ENCODE data around the gene HMX1.

The HMX1 gene

DNA sequence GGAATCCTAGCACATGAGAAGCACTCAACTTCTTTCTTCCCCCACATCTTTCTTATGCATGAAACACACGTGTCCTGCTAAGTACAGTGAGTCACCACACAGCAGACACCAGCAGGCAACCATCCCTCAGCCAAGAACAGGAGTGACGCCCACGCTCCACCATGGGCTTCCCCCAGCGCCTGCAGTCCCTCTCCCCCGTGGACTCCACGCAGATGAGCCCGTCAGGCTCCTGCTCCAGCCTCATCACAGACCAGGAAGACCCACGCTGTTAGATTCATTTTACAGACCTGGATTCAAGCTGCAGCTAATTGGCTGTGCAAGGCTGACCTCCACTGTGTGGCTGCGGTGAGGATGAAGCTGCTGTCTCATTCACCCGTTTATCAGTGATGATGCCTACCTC lies 16.7 kb downstream of the HMX1 start:
- DNase-seq: no peak

DNA sequence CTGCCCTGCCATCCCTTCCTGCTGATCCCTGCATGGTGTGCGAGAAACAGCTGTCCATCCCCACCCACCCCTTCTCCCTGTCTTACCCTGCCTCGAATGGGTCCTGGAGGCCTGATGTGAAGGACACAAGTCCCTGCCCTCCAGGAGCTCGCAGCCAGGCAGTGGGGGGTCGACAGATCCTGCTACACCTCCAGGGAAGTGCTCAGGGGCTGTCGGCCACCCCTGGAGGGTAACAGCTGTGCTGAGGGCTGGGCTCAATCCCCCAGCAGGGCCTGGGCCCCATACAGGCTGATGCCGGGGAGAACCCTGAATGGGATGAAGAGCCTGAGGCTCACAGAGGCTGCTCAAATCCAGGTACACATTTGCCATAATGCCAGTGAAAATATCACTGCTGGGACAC lies 17.6 kb downstream of the HMX1 start:
- DNase-seq: no peak

DNA sequence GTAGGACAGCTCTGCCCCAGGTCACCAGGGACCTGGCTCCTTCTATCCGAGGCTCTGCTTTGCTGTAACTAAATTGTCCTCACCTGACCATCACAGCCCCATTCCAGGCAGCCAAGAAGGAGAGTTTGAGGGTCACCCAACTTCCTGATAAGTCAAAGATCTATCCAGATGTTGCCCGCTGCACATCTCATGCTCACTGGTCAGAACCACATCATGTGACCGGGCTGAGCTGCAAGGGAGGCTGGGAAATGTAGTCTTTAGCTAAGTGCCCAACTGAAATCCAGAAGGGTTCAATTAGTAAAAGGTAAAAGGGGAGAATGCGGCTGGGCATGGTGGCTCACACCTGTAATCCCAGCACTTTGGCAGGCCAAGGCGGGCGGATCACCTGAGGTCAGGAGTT lies 18.4 kb downstream of the HMX1 start:
- DNase-seq: no peak

DNA sequence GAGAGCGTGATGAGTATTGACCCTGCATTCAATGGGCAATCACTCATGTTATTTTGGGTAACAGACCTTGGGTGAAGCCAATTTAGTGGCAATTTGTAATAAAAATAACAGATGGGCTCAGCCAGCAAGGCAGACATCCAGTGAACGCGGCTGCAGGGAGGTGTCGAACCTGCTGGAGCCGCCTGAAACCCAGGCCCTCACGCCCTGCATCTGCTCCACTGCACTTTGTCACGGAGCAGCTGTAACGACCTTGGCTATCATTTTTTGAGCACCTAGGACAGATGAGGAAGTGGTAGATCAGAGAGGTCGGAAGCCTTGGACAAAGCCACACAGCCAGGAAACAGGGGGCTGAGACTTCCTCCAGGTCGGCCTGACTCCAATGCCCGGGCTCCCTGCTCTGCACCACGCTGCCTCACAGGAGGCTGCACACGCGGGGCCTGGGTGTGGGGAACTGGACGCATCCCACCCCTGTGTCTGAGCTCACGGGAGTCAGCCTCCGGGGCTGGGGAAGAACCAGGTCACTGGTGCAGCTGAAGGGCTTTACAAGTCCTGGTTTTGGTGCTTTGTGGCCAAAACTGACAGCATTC lies 19.4 kb downstream of the HMX1 start:
- DNase-seq: no peak

DNA sequence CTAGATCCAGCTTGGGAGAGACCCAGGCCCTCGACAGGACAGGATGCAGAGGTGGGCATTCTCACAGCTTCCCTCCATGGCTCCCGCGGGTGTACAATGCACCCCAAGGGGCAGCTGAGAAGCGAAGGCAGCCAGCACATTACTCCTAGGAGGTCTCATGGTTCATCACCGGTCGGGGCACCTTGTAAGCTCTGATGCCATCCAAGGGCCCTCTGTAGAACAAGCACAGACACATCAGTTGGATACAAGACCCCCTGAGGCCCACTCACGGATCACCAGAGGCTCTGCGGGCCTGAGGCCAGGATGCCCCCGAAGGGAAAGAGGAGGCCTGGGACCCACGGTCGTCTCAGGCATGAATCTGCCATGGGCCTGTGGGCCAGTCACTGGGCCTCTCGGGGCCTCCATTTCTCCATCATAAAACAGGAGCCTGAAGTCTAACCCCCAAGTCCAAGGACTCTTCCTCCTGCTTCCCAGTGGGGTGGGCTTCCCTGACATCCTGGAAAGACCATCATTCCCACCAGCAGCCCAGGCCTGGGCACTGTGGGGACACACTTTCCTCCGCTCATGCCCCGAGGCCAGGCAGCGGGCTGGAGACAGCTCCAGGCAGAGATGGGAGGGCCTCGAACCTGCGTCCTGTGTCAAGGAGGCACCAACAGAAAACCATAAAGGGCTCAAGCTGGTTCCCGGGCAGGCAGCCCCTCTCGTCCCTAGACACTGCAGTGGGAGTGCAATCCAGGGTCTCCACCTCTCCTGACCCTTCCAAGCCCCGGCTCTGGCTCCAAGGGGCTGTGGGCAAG lies 20.1 kb downstream of the HMX1 start:
- no peak for DNase-seq

DNA sequence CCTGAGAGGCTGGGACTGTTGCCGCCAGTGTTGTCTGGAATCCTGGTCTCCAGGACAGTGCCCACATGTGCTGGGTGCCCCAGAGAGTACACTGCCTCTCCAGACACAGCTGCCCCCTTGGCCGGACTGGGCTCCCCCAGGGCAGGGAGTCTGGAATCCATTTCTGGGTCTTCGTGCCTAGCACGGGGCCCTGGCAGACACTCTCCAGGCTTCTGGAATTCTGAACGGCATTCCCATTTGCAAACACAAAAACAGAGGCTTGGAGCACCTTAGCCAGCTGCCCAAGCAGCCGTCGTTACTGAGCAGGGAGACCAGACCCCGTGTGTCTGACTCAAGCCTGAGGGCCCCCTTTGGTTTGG lies 20.8 kb downstream of the HMX1 start:
- DNase-seq: no peak

DNA sequence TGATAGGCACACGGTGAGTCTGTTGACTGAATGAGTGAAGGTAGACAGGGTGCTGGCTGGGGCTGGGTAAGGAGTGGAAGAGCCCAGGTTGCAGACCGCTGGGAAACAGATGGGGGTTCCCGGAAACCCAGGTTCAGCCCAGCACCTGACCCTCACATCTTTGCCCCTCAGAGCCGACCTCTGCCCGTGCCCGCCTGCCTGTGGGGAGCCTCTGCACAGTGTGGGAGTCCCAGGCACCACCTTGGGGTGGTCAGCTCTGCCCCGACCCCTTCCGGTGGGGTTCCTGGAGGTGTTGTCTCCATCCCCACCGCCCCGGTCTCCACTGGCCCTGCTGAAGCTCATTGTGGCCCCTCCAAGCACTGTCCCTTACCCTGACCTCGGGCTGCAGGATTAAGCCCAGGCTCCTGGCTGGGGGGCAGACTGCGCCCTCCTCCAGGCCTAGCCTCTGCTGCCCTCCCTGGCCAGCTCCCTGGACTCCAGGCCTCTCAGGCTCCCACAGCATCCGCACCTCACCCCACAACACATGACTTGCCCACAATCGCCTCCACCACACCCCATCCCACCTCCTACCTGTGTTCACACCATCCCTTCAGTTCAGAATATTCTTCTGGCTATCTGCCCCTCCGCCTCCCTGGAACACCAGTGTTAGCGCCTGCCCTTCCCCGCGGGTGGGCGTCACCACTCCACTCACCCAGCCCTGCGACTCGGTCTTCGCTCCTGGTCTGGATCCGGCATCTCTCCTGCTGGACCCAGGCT lies 21.4 kb downstream of the HMX1 start:
- no peak for DNase-seq

DNA sequence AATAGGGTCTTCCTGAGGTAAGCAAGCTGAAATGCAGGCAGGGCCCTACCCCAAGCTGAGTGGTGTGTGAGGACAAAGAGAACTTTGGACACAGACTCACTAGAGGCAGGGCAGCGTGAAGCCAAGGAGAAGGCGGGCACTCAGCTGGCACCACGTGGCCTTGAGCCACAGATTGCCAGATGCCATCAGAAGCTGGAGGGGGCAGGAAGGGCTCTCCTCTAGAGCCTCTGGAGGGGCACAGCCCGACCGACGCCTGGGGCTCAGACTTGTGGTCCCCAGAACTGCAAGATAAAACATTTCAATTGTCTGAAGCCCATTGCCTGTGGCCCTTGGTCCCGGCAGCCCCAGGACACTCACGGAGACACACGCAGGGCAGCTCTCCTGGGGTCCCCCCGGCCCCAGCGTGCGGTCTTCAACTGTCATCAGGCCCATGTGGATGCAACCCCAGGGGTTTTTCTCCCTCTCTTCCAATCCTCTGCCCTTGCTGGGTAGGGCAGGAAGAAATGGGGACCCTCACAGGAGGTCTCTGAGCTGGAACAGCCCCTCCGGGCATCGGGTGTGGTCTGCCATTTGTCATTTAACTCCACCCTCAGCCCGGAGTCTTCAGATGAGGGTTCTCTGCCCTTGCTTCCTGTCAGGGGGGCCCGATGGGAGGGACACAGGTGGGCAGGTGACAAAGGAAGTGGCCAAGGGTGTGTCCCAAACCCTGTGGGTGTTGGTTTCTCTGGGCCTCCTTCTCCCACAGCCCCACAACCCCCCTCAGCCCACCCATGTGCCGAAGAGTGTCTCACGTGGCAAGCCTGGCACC lies 22.2 kb downstream of the HMX1 start:
- DNase-seq: no peak

DNA sequence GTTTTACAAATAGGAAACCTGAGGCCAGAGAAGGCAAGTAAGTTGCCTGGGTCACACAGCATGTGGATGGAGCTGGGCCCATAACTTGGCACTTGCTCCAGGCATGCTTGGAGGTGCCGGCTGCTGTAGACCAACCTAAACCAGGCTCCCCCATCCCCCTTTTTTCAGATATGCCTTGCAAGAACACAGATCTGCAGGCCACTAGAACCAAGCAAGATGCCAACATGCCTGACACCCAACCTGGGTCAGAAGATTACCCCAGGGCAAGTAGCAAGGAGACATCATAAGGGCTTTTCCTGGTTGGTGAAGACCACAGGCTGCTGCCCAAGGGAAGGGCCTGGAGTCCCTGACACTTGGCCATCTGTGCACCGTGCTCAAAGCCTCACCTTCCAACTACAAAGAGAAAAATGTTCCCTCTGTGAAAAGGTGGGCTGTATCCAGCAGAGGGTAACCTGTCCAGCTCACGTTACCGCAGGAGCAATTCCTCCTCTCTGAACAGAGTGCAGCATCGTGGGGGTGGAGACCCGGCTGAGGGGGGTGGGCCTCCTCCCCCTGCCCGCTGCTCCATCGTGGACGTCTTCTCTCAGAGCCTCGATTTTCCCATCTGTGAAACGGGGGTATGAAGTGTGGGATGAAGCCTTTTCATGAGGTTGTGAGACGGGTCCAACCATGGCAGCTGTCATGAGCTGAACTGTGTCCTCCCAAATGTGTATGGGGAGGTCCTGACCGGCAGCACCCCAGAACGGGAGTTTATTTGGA lies 23.0 kb downstream of the HMX1 start:
- DNase-seq: no peak

DNA sequence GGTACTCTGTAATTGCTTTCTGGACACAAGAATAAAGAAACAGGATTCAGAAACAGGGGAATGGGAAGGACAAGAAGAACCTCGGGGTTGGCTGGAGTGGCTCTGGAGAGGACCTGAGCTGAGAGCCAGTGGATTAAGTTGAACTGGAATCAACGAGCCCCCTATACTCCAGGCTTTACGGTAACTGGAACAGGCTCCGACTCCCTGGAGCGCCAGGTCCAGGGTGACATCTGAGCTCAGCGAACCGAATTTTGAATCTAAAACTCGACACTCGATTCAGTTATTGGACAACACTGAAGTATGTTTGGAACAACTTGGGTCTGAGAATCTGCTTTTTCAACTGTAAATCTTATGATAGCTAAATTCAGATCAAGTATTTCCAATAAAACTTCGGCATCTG lies 23.9 kb downstream of the HMX1 start:
- no peak for DNase-seq

DNA sequence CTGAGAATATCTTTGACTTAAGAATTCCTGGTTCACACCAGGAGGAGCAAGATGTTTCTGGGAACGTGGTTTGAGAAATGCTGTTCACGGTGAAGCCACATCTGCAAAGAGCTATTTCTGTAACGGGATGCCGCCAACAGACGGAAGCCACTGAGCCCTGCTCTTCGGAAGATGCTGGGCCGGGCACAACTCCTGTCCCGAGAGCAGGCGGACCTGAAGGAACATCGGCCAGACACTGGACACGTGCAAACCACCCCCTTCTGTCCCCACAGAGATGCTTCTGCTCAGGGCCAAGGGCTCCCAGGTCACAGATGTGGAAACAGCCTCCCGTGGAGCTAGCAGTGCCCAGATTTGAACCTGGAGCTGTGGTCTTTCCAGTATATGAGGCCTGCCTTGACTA lies 24.3 kb downstream of the HMX1 start:
- no peak for DNase-seq

DNA sequence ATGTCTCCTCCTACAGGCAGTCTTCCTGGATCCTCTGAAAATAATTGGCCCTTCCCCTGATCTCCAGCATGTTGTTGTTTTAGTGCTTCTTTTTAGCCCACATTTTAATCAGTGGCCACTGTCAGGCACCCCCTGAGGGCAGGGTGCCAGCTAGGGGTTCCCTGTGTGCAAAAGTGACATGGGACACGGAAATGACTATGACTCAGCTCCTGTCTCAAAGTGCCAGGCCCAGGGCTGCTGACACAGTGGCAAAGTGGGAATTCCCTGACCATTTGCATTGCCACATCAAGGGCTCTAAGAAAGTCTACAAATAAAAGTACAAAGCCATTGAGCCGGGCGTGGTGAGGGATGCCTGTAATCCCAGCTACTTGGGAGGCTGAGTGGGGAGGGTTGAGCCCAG lies 24.8 kb downstream of the HMX1 start:
- DNase-seq: no peak

DNA sequence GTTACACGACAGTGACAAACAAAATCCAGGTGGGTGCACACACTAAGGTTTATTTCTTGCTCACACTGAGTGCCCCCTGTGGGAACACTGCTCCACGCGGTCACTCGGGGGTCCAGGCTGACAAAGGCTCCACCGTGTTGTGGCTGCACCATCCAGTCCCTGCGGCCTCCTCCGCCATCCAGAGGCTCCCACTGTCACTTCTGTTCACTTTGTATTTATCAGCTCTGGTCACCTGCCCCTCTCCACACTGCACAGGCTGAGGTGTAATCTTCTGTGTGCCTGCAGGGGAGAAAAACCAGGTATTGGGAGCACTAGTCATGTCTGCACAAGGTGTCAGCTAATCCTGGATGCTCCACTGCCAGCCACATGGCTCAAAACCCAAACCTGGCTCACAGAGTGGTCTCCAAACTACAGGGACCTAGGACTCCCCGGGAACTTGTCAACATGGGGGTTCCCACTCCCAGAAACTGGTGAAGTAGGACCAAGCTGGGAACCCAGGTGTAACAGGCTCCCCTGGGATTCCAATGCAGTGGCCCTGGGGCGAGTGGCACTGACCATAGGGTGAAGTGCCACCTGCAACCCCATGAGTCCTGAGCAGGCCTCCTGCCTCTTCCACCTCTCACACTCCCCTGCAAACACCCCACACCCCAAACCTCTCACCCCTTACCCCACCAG lies 25.5 kb downstream of the HMX1 start:
- no peak for DNase-seq

DNA sequence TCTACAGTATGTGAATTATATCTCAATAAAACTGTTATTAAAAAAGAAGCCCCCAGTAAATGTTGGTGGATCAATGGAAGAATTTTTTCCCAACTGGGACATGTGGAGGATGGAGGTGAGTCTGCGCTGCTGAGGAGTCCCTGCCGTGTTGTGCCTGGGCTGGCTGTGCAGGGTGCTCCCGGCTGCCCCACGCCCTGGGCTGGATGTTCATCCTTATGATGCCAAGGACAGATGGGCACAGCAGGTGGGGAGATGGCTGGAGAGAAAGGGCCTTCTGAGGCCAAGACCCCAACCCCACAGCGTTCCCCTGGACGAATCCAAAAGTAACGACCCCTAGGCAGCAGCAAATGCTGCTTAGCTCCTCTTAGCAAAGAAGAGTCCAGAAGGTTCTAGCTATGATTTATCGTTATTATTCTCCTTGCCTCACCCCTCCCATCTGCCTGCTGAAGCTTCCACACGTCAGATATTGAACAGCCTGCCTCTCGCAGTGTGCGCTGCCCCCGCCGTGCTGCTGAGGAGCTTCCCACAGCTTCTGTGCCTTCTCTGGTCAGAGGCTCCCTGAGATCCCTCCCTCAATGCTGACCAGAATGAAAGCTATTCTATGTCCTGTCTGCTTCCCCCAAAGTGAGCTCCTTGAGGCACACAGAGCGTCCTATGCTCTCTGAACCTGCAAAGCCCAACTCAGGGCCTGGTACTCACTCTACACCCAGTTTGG lies 26.5 kb downstream of the HMX1 start:
- DNase-seq: no peak

DNA sequence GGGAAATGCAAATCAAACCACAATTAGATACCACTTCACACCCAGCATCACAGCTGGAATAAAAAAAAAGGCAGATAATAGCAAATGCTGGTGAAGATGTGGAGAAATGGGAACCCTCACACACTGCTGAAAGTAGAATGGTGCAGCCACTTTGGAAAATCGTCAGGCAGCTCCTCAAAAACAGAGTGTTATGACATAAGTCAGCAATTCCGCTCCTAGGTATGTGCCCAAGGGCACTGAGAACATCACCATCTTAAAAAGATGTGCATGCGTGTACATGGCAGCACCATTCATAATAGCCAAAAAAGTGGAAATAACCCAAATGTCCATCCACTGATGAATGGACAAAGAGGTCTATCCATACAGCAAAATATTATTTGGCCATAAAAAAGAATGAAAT lies 28.0 kb downstream of the HMX1 start:
- no peak for DNase-seq

DNA sequence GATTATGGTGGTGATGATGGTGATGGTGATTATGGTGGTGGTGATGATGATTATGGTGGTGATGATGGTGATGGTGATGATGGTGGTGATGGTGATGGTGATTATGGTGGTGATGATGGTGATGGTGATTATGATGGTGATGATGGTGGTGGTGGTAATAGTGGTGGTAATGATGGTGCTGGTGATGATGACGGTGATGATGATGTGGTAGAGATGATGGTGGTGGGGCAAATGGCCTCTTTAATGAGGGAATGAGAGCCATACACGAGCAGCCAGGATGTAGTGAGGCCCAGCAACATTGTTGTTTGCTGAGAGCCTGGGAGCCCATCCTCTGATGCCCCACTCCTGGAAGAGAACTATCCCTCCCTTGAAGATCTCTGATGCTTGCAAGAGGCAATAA lies 29.0 kb downstream of the HMX1 start:
- no peak for DNase-seq

DNA sequence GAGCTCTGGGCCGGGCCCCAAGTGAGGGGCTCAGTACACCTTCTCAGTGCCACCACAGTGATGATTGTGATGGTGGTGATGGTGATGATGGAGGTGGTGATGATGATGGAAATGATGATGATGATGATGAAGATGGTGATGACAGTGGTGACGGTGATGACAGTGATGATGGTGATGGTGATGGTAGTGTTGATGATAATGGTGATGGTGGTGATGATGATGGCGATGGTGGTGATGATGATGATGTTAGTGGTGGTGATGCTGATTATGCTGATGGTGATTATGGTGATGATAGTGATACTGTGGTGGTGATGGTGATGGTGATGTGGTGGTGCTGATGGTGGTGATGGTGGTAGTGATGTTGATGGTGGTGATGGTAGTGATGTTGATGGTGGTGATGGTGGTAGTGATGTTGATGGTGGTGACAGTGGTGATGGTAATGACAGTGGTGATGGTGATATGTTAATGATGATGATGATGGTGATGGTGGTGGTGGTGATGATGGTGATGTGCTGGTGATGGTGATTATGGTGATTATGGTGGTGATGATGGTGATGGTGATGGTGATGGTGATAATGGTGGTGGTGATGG lies 29.9 kb downstream of the HMX1 start:
- DNase-seq: no peak

DNA sequence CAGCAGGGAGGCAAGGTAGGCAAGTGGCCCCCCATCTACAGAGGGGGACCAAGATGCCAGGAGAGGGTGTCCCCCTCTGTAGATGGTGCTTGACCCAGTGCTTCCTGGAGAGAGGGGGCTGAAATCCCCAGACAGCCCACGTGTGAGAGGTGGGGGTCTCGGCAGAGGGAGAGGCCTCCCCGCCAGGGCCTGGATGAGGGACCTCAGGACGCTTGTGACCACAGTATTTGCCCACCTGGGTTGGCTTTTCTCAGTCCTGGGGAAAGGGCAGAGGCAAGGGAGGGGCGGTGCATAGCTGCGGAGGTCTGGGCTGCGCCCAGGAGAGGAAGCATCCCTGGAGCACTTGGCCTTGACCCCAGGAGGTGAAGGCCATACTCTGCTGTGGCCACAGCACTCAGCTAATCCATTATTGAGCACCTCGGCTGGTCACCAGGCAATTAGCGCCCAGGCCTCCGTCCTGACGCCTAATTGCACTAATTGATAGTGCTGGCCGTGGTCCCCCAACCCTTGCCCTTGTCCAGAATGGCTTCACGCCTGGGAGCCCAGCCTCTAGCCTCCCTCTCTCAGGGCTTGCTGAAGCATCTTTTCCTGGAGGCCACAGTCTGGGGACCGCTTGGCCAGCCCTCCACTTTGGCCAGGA lies 30.7 kb downstream of the HMX1 start:
- no peak for DNase-seq

DNA sequence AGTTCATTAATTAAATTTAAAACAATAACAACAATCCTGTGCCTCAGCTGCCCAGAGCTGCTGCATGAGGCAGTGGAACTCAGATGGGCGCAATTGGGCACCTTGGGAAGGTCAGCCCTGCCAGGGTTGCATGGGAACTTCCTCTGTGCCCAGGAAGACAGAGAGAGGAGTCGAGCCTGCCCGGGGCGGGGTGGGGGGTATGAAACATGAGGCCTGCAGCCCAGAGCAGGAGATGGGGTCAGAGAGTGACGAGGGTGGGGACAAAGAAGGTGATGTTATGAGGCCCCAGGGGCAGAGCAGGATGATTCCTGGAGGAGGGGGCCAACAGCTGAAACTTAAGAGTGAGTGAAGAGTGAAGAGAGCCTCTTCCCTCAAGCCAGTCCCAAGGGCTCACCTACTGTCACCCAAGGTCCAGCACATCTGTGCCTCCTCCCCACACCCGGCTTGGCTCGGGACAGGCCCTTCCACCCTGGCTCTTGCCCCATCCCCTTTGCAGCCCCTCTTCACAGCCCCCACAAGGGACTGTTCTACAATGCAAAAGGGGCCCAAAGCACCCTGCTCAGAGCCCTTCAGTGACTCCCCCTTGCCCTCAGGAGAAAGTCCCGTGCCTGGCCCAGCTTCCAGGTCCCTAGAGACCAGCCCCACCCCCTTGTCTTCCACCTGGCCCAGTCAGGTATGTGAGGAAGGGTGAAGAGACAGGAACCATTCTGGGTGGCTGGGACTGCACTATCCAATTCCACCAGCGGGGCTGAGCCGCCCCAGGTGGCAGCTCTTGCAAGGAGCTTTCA lies 31.4 kb downstream of the HMX1 start:
- no peak for DNase-seq

All from NCI-H1417 (cell line).